Loucy (cell line): Measurements from ENCODE around the gene ENHO.

Experiments
- H2AFZ ChIP-seq: fragments of 200-600 bp; sonication (generic); 2 replicates; pipeline ENCODE4 v1.6.0; 2016; ENCODE audit warnings: antibody characterized with exemption, mild to moderate bottlenecking, low read length, moderate library complexity
- H3F3A ChIP-seq: fragments of 200-600 bp; 2 replicates; pipeline ENCODE4 v1.6.0; 2016; ENCODE audit warnings: antibody characterized with exemption, low read depth, mild to moderate bottlenecking
- H3K27me3 ChIP-seq: fragments of 200-600 bp; sonication (generic); 2 replicates; pipeline ENCODE4 v1.6.1; 2014; ENCODE audit warnings: low read length, mild to moderate bottlenecking; ENCODE audit not compliant: insufficient read depth, poor library complexity, severe bottlenecking
- H3K36me3 ChIP-seq: fragments of 200-600 bp; sonication (generic); 2 replicates; pipeline ENCODE4 v1.6.1; 2016; ENCODE audit warnings: low read length; ENCODE audit not compliant: insufficient read depth
- H3K4me1 ChIP-seq: fragments of 200-600 bp; sonication (generic); 2 replicates; pipeline ENCODE4 v1.5.1; 2014; ENCODE audit warnings: low read length, mild to moderate bottlenecking; ENCODE audit not compliant: insufficient read depth, poor library complexity, severe bottlenecking
- H3K4me2 ChIP-seq: fragments of 200-600 bp; sonication (generic); 2 replicates; pipeline ENCODE4 v1.6.0; 2014; ENCODE audit warnings: antibody characterized with exemption, low read length, low read depth, mild to moderate bottlenecking; ENCODE audit not compliant: poor library complexity, severe bottlenecking
- H3K4me3 ChIP-seq: fragments of 200-600 bp; sonication (generic); 2 replicates; pipeline ENCODE4 v1.5.1; 2014; ENCODE audit warnings: low read length, mild to moderate bottlenecking, mixed read lengths; ENCODE audit not compliant: poor library complexity, severe bottlenecking
- H3K79me2 ChIP-seq: fragments of 200-600 bp; sonication (generic); 2 replicates; pipeline ENCODE4 v1.6.1; 2014; ENCODE audit warnings: low read length; ENCODE audit not compliant: insufficient read depth
- H3K9ac ChIP-seq: fragments of 200-600 bp; sonication (generic); 2 replicates; pipeline ENCODE4 v1.6.0; 2014; ENCODE audit warnings: mild to moderate bottlenecking, low read depth, low read length, moderate library complexity; ENCODE audit not compliant: poor library complexity, severe bottlenecking
- H3K9me2 ChIP-seq: fragments of 200-600 bp; sonication (generic); replicated peaks from 2 replicates; pipeline ENCODE4 v1.6.1; 2016; ENCODE audit warnings: low read depth, low read length, mixed read lengths
- H3K9me3 ChIP-seq: fragments of 200-600 bp; sonication (generic); 2 replicates; pipeline ENCODE4 v1.6.1; 2014; ENCODE audit warnings: mild to moderate bottlenecking, antibody characterized with exemption, low read length, low read depth; ENCODE audit not compliant: insufficient read depth
- H4K20me1 ChIP-seq: fragments of 200-600 bp; sonication (generic); 2 replicates; pipeline ENCODE4 v1.6.0; 2014; ENCODE audit warnings: antibody characterized with exemption, low read length, mild to moderate bottlenecking; ENCODE audit not compliant: insufficient read depth, poor library complexity, severe bottlenecking
- EZH2phosphoT487 ChIP-seq: fragments of 200-600 bp; IDR thresholded peaks from 2 replicates; pipeline ENCODE4 v1.6.1; 2018; ENCODE audit warnings: antibody characterized with exemption, mild to moderate bottlenecking, moderate library complexity, borderline replicate concordance
- TF ChIP-seq, protein P1 (sequence below): fragments of 200-600 bp; sonication (generic); conservative IDR thresholded peaks from 2 replicates; pipeline ENCODE4 v1.5.1; 2014; ENCODE audit warnings: mild to moderate bottlenecking, antibody characterized with exemption, low read length

The ENHO gene

DNA sequence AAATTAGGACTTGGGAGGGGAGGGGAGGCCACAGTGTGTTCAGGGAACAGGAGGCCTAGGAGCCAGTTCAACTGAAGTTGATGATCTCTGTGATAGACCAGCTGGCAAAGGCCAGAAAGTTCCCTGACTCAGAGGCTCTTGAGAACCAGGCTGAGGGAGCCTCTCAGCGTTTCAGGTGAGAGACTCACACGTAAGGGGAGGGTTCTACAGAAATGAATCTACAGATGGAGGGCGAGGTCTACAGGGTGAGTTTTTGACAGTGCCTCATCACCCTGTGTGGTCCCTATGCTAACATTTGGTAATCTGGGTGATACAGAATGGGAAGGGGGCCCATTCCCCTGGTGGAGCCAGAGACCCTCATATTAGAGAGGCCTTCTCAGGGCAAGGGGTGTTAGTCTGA is 32.0 kb downstream of the ENHO start:
- Histone ChIP-seq H3K4me1 (no peaks in the 10 kb centered on the region), H3K9me3 (no peaks in the 10 kb centered on the region), H3K9ac (no peak overlapping the region), H3K4me2 (no peak overlapping the region), H2AFZ (no peak overlapping the region), H3K36me3 (no peaks in the 10 kb centered on the region), H4K20me1 (no peaks in the 10 kb centered on the region), H3K27me3 (no peaks in the 10 kb centered on the region), H3K79me2 (no peaks in the 10 kb centered on the region), H3K9me2 (no peaks in the 10 kb centered on the region), H3K4me3 (no peak overlapping the region), H3F3A (no peaks in the 10 kb centered on the region)
- TF ChIP-seq, protein P1, sequence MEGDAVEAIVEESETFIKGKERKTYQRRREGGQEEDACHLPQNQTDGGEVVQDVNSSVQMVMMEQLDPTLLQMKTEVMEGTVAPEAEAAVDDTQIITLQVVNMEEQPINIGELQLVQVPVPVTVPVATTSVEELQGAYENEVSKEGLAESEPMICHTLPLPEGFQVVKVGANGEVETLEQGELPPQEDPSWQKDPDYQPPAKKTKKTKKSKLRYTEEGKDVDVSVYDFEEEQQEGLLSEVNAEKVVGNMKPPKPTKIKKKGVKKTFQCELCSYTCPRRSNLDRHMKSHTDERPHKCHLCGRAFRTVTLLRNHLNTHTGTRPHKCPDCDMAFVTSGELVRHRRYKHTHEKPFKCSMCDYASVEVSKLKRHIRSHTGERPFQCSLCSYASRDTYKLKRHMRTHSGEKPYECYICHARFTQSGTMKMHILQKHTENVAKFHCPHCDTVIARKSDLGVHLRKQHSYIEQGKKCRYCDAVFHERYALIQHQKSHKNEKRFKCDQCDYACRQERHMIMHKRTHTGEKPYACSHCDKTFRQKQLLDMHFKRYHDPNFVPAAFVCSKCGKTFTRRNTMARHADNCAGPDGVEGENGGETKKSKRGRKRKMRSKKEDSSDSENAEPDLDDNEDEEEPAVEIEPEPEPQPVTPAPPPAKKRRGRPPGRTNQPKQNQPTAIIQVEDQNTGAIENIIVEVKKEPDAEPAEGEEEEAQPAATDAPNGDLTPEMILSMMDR = no peak
- no peak for TF ChIP-seq EZH2phosphoT487

DNA sequence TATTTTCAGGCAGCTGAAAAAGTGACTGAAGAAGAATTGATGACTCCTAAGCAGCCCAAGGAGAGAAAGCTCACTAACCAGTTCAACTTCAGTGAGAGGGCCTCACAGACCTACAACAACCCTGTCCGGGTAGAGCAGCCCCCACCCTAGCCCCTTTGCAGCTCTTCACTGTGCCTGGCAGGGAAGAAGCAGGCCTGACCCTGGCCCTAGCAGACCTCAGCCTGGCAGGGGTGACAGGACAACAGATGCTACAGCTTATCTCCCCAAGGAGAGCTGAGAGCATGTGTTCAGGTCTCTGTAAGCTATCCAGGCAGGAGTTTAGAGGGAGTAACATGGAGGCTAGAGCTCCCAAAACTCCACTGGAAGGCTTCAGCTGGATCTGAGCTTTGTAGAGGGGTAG is 32.4 kb downstream of the ENHO start:
- Histone ChIP-seq H3K4me2 (no peak overlapping the region), H3K79me2 (no peaks in the 10 kb centered on the region), H2AFZ (no peak overlapping the region), H3K4me1 (no peaks in the 10 kb centered on the region), H3K36me3 (no peaks in the 10 kb centered on the region), H3K9me3 (no peaks in the 10 kb centered on the region), H3K9me2 (no peaks in the 10 kb centered on the region), H4K20me1 (no peaks in the 10 kb centered on the region), H3K9ac (no peak overlapping the region), H3F3A (no peaks in the 10 kb centered on the region), H3K4me3 (no peak overlapping the region), H3K27me3 (no peaks in the 10 kb centered on the region)
- no peak for TF ChIP-seq EZH2phosphoT487

DNA sequence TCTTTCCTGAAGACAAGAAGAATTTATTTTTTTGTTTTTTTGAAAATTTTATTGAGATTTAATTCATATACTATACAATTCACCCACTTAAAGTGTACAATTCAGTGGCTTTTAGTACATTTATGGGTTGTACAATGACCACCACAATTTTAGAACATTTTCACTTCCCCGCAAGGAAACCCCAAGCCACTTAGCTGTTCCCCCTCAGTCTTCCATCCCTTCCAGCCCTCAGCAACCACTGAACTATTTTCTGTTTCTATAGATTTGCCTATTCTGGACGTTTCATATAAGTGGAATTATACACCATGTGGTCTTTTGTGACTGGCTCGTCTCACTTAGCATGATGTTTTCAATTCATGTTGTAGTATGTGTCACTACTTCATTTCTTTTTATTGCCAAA is 36.2 kb downstream of the ENHO start:
- no peak overlapping the region for H3K4me2 ChIP-seq
- no peak overlapping the region for H3K4me3 ChIP-seq
- no peak overlapping the region for H2AFZ ChIP-seq
- H3K9me2 ChIP-seq = no peaks in the 10 kb centered on the region
- no peaks in the 10 kb centered on the region for H3K27me3 ChIP-seq
- no peaks in the 10 kb centered on the region for H3K79me2 ChIP-seq
- no peaks in the 10 kb centered on the region for H3F3A ChIP-seq
- no peaks in the 10 kb centered on the region for H4K20me1 ChIP-seq
- no peaks in the 10 kb centered on the region for H3K9me3 ChIP-seq
- TF ChIP-seq EZH2phosphoT487 = no peak
- TF ChIP-seq, protein P1 = no peak
- no peak overlapping the region for H3K9ac ChIP-seq
- no peaks in the 10 kb centered on the region for H3K36me3 ChIP-seq
- H3K4me1 ChIP-seq = no peaks in the 10 kb centered on the region

DNA sequence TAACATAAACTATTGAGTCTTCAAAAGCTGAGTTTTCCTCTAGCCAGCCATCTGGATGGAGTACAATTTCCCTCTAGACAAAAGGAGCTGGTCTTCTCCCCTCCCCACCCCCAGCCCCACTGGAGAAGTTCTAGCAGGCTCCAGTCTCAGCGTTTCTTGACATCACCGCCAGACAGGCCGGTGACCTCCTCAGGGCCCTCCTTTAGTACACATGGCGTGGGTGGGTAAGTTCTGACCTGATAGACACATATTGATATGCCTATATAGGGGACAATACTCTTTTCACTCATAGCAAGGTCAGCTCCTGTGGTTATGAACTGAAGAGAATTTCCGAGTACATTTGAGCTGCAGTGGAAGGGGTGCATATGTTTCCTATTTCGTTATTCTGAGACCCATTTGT is 37.0 kb downstream of the ENHO start:
- no peaks in the 10 kb centered on the region for H3K36me3 ChIP-seq
- no peaks in the 10 kb centered on the region for H4K20me1 ChIP-seq
- no peak overlapping the region for H2AFZ ChIP-seq
- no peak overlapping the region for H3K4me3 ChIP-seq
- TF ChIP-seq, protein P1 = no peak
- no peak for TF ChIP-seq EZH2phosphoT487
- no peak overlapping the region for H3K4me2 ChIP-seq
- no peaks in the 10 kb centered on the region for H3K9me3 ChIP-seq
- H3F3A ChIP-seq = no peaks in the 10 kb centered on the region
- no peaks in the 10 kb centered on the region for H3K9me2 ChIP-seq
- no peaks in the 10 kb centered on the region for H3K27me3 ChIP-seq
- no peak overlapping the region for H3K9ac ChIP-seq
- no peaks in the 10 kb centered on the region for H3K79me2 ChIP-seq
- H3K4me1 ChIP-seq = no peaks in the 10 kb centered on the region
